Esophagus squamous epithelium (tissue), 5 donors: ENCODE measurements around the gene SMYD4. TPM values are rescaled to one million over a fixed set of nuclear protein-coding genes. Genes with fewer than 3 reads are reported as not detected.
A peak's percentile ranks its signal among the peaks of the same experiment; 100 is the strongest.

Experiments used
- DNase-seq: peaks from one replicate; lab custom pipeline; 2025; lab: John Stamatoyannopoulos, UW
- H3K27ac ChIP-seq, 4 donors: fragments of 200-600 bp; sonication (generic); one replicate each; pipeline ENCODE4 v1.5.1; 2016 to 2019; ENCODE audit warnings: mild to moderate bottlenecking in 1 of 4
- H3K27me3 ChIP-seq, 4 donors: fragments of 200-600 bp; sonication (generic); 1 replicate in 3 of 4; 2 replicates in 1 of 4; pipeline versions ENCODE4 v1.5.1 to v1.6.0; 2017 to 2021; ENCODE audit warnings: antibody characterized with exemption in 1 of 4
- H3K36me3 ChIP-seq, 3 donors: fragments of 200-600 bp; sonication (generic); one replicate each; pipeline ENCODE4 v1.5.1; 2016 to 2019
- H3K4me1 ChIP-seq, 3 donors: fragments of 200-600 bp; sonication (generic); one replicate each; pipeline ENCODE4 v1.5.1; 2017 to 2019
- H3K4me3 ChIP-seq, 4 donors: fragments of 200-600 bp; sonication (generic); 1 replicate in 3 of 4; 2 replicates in 1 of 4; pipeline ENCODE4 v1.5.1; 2016 to 2019; ENCODE audit warnings: mild to moderate bottlenecking in 2 of 4, moderate library complexity in 1 of 4
- H3K9me3 ChIP-seq, 3 donors: fragments of 200-600 bp; sonication (generic); one replicate each; pipeline ENCODE4 v1.5.1; 2016 to 2019
- CTCF ChIP-seq, 6 experiments: fragments of 450-650 bp in 4 of 6; fragments of 200-600 bp in 2 of 6; sonication (generic) in 2 of 6; IDR thresholded peaks; one replicate each; pipeline ENCODE4 v1.5.1; 2016 to 2019; ENCODE audit warnings: antibody characterized with exemption in 6 of 6, mild to moderate bottlenecking in 4 of 6, moderate library complexity in 4 of 6
- POLR2A ChIP-seq, 4 donors: fragments of 450-650 bp; IDR thresholded peaks; one replicate each; pipeline ENCODE4 v1.6.1; 2017; ENCODE audit warnings: antibody characterized with exemption in 4 of 4, mild to moderate bottlenecking in 4 of 4, moderate library complexity in 3 of 4
- WGBS, 2 donors: methylation state at CpG; one replicate each; pipeline ENCODE4 v1.1.5; 2018; 5-methylcytosine and 5-hydroxymethylcytosine counted together
- intact Hi-C: fragments of 100-400 bp; cut with DNase I; formaldehyde crosslinking; loops from one replicate; pipeline ENCODE4 v1.15.0; 2022
- total RNA-seq, 4 donors: library from RNA; depleted of rRNA; stranded (reverse); fragments of >200 nt; gene quantifications; one replicate each; pipeline ENCODE4 v1.1.0, GENCODE V29; 2016
- donor health status: DM: yes; HTN: yes; CAD: no.

The SMYD4 gene
- total RNA-seq, 4 donors from 2014 or later, result 5.0 to 9.0 (median 6.5) TPM

GRCh38 chr17:1759529-1759928 lies 70.2 kb downstream of the SMYD4 start:
- peaks cover 40 to 70% (median 52%) of the 10 kb centered on the region in 3 donors for H3K4me1 ChIP-seq
- DNase-seq, result no peak
- no peaks in the 10 kb centered on the region for H3K36me3 ChIP-seq
- peak overlapping the region in 3 of 4 donors; percentile 58 to 67 (median 66) for H3K27ac ChIP-seq
- no peak for TF ChIP-seq CTCF (IDR thresholded peaks at IDR 0.05)
- TF ChIP-seq POLR2A (IDR thresholded peaks at IDR 0.05), result no peak
- 31 to 67% methylated on average over 5 of the region's 5 CpGs for WGBS, 2 donors
- no peak overlapping the region for H3K4me3 ChIP-seq
- no peaks in the 10 kb centered on the region for H3K9me3 ChIP-seq
- intact Hi-C loops, result no loop called here
- H3K27me3 ChIP-seq, result no peaks in the 10 kb centered on the region

GRCh38 chr17:1758807-1759206 lies 70.9 kb downstream of the SMYD4 start:
- no peak overlapping the region for H3K4me3 ChIP-seq
- TF ChIP-seq POLR2A (IDR thresholded peaks at IDR 0.05) (no peak), CTCF (IDR thresholded peaks at IDR 0.05) (no peak)
- H3K4me1 ChIP-seq, result peaks cover 34 to 70% (median 46%) of the 10 kb centered on the region in 3 donors
- H3K27me3 ChIP-seq, result no peaks in the 10 kb centered on the region
- WGBS, 2 donors, result 73 to 82% methylated on average over 13 to 15 of the region's 15 CpGs
- peak overlapping the region; percentile 58 to 67 (median 66) for H3K27ac ChIP-seq
- H3K9me3 ChIP-seq, result no peaks in the 10 kb centered on the region
- no peaks in the 10 kb centered on the region for H3K36me3 ChIP-seq
- no peak for DNase-seq
- intact Hi-C loops, result no loop called here

- Histone ChIP-seq H3K9me3 (no peaks in the 10 kb centered on the region), H3K27ac (peak overlapping the region in 1 of 4 donors; percentile 85), H3K36me3 (no peaks in the 10 kb centered on the region), H3K4me3 (no peak overlapping the region), H3K27me3 (no peaks in the 10 kb centered on the region), H3K4me1 (peaks cover 20 to 73% (median 45%) of the 10 kb centered on the region in 3 donors)
- WGBS, 2 donors, result 68 to 73% methylated on average over 15 to 16 of the region's 17 CpGs
- DNase-seq, result no peak
- intact Hi-C loops, result no loop called here
- no peak for TF ChIP-seq POLR2A (IDR thresholded peaks at IDR 0.05)
- TF ChIP-seq CTCF (IDR thresholded peaks at IDR 0.05), result no peak
Measured at GRCh38 chr17:1755827-1756262, 73.9 kb downstream of the SMYD4 start.

GRCh38 chr17:1755252-1755826 lies 74.4 kb downstream of the SMYD4 start:
- H3K9me3 ChIP-seq, result no peaks in the 10 kb centered on the region
- 43 to 65% methylated on average over 3 to 9 of the region's 20 CpGs for WGBS, 2 donors
- intact Hi-C loops, result no loop called here
- no peak for DNase-seq
- H3K4me3 ChIP-seq, result no peak overlapping the region
- peak overlapping the region in 3 of 4 donors; percentile 38 to 85 (median 44) for H3K27ac ChIP-seq
- no peaks in the 10 kb centered on the region for H3K27me3 ChIP-seq
- peaks cover 20 to 73% (median 51%) of the 10 kb centered on the region in 3 donors for H3K4me1 ChIP-seq
- TF ChIP-seq POLR2A (IDR thresholded peaks at IDR 0.05) (no peak), CTCF (IDR thresholded peaks at IDR 0.05) (no peak)
- no peaks in the 10 kb centered on the region for H3K36me3 ChIP-seq

GRCh38 chr17:1754430-1755112 lies 75.1 kb downstream of the SMYD4 start:
- Histone ChIP-seq H3K27me3 (no peaks in the 10 kb centered on the region), H3K36me3 (no peaks in the 10 kb centered on the region), H3K4me3 (no peak overlapping the region), H3K9me3 (no peaks in the 10 kb centered on the region), H3K27ac (peak overlapping the region; percentile 18 to 85 (median 38)), H3K4me1 (peaks cover 20 to 72% (median 47%) of the 10 kb centered on the region in 3 donors)
- DNase-seq, result no peak
- 36 to 58% methylated on average over 4 to 12 of the region's 25 CpGs for WGBS, 2 donors
- intact Hi-C loops, result no loop called here
- TF ChIP-seq POLR2A (IDR thresholded peaks at IDR 0.05) (no peak), CTCF (IDR thresholded peaks at IDR 0.05) (no peak)
